NOMO-1 (cell line): ENCODE data around the gene CEP170B.

Source experiments
- DNase-seq, 2 experiments: peaks; one replicate each; lab custom pipeline; 2025; ENCODE audit not compliant: unreplicated experiment in 2 of 2; lab: John Stamatoyannopoulos, UW

The CEP170B gene

DNA sequence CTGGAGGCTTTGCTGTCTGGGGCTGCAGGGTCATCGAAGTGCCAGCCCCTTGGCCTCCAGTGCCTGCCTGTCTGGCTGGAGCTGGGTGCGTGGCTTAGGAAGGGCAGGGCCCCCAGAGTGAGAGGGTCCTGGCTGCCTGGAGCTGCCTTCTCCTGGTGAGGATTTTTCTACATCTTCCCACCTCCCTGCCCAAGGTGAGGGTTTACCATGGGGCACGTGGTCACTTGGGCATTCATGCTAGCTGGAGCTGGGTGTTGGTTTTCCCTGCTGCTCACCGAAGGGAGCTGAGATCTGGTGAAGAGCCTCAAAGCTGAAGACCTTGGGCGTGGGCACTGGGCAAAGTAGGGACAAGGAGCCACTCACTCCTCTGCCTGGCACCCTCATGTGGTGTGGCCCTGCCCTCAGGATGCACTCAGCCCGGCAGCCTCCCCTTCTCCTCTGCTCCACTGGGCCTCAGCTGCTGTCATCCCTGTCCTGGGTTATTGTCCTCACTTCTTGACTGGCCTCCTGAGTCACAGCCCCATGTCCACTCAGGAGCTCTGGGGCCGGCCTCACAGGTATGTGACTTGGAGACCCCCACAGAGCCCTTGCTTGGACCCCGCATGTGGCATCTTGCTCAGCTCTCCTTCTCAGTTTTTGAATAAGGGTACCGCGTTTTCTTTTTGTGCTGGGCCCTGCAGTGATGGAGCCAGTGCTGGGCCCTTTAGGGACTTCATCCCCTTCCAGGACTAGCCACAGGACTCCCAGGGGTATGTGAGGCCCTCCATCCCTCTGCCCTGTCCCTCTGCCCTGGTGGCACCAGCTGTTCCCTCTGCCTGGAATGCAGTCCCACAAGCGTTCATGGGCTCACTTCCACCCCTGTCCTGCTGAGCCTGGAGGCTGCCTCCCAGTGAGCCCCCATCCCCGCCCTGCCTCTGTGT is 1.6 kb downstream of the CEP170B start:
- DNase-seq, result no peak

DNA sequence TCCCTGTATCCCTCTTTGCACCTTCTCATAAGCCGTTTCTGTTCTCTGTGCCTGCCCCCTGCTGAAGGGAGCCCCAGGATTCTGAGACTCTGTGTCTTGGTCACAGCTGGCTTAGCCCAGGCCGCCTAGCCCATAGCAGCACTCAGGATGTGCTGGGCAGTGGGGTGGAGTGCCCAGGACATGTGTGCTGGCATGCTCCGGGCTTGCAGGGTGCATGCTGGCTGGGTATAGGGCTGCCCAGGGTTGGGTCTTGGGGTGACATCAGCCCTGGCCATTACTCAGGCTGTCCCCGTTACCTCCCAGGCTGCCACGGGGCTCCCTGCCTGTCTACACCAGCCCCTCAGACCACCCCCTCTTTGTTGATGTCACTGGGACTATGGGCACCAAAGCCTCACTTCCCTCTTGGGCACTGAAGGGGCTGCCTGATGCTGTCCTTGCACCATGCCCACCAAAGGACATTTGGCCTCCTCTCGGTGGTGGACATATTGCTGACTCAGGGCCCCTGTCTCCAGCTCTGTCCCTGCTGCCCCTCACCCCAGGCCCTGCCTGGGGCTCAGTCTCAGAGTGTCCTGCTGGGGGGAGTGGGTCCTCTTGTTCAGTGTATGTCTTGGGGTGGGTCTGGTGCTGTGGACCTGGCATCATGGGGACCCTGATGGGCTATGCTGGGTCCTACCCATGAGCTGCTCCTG is 2.4 kb downstream of the CEP170B start:
- DNase-seq, result no peak

DNA sequence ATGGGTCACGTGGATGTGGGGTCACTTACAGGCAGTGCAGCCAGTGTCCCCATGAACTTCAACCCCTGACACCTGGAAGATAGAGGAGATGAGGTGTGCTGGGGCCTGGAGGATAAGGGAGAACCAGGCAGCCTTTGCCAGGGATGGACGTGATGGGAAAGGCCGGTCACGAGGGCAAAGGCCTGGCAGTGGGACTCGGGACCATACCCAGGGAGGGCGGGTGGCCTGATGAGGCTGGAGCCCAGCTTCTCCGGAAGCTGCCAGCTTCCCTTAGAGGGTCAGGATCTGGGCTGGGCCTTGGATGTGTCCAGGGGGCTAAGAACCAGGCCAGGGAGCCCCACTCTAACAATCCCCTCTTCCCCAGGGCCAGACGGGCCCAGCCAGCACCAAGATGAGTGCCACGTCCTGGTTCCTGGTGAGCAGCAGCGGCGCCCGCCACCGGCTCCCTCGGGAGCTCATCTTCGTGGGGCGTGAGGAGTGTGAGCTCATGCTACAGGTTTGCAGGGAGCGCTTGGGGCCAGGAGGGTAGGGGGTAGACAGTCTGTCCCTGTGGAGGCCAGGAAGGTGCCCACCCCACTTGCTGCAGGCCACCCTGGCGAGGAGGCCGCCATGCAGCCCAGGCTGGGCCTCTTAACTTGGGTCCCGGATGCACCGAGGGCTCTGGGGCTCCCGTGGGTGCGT is 3.1 kb downstream of the CEP170B start:
- no peak for DNase-seq

DNA sequence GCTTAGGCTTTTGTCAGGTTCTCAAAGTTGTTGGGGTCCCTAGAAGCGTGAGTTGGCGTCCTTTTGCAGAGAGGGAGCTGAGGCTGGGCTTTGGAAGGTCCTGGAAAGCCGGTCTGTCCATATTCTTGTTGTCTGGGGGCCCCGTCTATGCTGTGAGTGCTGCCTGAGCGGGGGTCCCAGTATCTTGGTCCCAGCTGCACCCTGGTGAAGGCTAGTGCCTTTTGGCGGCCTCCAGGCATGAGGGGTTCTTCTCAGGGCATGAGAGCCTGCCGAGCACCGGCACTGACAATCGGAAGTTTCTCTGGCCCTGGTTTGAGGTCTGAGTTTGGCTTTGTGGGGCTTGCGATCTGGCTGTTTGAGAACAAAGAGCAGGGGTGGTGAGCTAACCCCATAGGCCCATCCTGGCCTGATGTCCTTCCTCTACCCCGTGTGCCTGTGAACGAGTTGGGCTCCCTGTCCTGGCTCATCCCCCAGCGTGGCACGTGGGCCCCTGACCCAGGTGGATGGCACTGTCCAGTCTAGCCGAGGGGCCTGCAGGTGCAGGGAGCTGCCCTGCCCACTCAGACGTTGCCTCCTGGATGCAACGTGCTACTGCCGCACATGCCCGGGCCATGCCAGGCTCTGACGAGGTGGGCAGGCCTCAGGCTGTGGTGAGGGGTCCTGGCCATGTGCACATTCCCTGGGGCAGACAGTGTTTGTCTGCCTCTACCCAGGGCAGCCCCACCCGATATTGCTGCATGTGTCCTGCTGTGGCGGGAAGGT is 3.9 kb downstream of the CEP170B start:
- no peak for DNase-seq

DNA sequence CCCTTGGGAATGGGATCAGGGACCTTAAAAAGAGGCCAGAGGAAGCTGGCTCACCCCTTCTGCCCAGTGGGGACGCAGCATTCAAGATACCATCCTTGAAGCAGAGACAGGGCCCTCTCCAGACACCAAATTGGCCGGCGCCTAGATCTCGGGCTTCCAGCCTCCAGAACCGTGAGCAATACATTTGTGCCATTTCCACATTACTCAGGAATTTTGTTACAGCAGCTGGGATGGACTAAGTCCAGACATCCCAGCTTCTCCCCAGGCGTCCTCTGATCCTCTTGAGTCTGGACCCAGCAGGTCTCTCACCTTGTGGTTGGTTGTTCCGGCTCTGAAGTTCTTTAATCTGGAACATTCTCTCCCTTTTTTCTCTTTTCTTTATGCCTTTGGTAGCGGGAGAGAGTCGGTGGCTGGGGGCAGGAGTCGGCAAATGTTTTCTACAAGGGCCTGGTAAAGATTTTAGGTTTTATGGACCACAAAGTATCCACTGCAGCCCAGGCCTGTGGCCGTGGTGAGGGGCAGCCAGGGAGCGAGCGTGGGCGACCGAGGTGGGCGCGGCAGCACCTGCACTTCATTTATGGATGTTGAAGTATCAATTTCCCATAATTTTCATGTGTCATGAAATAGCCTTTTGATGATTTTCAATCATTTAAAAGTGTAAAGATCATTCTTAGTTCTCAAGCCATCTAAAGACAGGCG is 4.8 kb downstream of the CEP170B start:
- no peak for DNase-seq

DNA sequence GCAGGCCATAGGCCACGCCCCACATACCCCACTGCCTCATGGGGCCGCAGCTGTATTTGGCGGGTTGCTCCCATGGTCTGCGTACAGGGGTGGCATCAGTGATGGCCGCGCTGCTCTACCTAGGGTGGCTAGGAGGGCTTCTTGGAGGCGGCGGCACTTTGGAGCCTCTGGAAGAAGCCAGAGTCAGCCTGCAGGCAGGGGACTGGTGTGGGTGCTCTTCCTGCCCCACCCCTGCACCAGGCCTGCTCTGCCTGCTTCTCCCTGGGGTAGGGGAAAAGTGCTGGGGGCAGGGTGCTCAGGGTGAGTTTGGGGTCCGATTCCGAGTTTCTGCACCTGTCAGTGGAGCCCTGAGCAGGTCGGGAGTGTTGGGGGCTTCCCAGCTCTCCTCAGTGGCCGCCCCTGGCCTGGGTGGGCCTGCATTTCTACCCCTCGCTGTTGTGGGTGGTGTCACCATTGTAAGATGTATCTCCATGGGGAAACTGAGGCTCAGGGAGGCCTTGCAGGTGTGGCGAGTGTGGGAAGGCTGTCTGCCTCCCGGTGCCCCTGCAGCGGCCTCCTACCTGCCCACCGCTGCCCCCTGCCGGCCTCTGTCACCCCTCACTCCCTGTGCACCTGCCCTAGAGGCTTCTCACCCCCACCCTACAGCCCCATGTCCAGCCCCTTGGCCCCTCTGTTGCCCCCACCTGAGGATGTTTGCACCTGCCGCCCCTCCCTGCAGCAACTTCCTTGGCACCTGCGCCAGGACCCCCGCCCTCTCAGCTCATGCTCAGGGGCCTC is 5.5 kb downstream of the CEP170B start:
- DNase-seq, result no peak

DNA sequence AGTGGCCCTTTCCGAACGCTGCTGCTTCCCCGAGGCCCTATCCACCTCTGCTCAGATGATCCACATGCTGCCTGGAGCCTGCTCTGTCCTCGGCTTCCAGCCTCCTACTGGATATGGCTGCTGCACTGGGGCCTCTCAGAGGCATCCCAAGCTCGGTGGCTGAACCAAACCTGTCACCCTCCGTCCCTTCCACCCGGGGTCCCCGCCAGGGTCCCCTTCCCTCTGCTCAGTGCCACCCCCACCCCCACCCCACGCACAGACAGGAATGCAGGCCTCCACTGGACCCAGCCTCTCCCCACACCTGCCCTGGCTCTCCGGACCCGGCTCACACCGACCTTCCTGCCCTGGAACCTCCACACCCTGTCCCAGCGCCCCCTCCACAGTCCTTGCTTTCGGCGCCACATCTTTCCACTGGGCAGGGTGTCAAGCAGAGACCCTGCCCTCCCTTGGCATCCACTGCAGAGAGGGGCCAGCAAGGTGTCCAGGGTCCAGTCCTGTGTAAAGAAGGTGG is 6.1 kb downstream of the CEP170B start:
- no peak for DNase-seq

DNA sequence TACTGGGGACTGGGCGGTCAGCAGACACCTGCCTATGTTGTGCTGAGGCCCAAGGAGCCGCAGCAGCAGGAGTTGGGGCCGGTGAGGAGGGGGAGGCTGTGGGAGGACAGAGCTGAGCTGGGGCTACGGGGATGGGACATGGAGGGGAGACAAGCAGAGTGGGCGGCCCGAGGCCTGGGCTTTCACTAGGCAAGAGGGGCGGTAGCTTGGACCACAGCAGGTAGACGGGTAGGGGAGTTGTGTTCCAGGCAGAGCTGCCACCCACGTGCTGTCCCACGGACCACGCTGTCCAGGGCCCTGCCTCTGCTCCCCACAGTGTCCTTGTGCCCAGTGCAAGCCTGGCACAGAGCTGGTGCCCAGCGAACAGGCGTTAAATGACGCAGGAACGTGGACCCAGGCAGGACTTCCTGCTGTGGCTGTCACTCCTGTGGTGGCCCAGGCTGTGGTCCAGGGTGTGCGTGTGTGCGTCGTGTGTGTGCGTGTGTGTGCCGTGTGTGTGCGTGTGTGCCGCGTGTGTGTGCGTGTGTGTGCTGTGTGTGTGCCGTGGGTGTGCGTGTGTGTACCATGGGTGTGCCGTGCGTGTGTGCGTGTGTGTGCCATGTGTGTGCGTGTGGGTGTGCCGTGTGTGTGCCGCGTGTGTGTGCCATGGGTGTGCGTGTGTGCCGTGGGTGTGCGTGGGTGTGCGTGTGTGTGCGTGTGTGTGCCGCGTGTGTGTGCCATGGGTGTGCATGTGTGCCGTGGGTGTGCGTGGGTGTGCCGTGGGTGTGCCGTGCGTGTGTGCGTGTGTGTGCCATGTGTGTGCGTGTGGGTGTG is 6.8 kb downstream of the CEP170B start:
- DNase-seq, result no peak

DNA sequence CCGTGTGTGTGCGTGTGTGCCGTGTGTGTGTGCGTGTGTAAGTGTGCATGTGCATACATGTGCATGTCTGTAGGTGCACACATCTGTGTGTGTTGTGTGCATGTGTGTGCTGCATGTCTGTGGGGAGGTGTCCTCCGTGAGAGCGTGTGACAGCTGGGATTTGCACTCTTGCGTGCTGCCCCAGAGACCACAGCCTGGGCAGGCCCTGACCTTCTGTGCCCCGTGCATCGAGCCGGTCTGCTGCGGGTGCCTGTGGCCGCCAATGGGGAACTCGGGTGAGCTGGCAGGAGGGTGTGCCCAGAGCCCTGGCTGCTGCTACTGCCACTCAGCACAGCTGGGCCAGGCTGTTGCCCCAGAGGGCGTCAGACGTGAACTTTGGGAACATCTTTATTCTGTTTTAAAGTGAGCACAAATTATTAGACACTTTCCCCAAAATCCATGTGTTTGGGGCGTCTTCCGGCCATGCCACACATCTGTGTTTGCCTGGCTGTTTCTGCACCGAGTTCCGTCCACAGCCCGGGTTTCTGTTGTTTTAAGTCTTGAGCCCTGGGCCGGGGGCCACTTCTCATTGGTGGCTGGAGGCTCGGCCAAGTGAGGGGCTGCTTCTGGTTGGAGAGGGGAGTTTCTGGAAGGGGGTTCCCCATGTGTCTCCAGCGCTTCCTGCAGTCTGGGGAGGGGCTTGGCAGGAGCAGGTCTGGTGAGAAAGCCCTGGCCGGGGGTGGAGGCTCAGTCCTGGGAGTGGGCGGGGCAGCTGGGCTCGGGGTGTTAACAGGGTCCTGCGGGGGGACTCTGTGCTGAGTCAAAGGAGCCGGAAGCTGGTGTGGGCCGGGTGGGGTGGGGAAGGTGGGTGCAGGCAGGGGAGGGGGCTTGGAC is 7.6 kb downstream of the CEP170B start:
- no peak for DNase-seq

DNA sequence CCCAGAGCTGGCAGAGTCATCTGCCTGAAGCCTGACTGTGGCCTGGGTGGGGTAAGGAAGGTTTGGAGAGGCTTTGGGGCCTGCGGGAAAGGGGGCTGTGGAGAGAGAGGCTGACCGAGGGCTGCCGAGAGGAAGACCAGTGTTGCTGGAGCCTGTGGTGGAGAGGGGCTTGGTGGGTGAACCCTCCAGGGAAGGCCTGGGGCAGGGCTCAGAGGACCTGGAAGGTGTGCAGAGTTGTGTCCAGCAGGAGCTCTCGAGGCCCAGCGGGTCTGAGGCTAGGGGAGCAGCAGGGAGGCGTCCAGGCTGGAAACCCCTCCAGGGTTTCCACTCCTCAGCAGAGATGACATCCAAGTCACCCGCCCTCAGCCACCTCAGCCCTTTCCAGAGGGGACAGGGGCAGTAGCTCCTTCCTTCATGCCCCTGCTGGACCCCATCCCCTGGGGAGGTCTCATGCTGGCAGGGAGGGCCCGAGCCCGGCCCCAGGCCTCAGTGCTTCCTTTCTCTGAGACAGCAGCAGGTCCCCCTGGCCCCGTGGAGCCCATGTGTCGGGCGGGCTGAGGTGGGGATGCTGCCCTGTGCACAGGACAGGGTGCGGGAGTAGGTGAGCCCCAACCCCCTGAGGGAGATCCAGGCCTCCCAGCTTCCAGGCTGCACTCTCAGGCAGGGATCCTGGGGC is 8.4 kb downstream of the CEP170B start:
- DNase-seq, result no peak

DNA sequence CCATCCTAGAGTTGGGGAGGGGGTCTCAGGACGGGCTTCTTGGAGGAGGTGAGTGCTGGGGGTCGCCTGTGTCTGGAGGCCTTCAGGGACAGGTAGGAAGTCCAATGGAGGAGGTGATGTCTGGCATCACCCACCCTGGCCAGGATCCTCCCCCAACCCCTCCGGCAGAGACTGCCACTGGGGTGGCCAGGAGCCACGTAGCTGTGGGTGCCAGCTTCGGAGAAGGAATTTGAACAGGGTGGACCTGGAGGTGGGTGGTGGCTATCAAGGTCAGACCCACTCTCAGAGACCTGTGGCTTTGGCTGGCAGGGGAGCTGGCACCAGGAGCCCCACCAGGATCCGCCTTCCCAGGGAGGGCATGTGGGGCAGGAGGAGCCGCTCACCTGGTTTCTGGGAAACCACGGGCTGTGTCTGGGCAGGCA is 9.1 kb downstream of the CEP170B start:
- DNase-seq, result no peak

DNA sequence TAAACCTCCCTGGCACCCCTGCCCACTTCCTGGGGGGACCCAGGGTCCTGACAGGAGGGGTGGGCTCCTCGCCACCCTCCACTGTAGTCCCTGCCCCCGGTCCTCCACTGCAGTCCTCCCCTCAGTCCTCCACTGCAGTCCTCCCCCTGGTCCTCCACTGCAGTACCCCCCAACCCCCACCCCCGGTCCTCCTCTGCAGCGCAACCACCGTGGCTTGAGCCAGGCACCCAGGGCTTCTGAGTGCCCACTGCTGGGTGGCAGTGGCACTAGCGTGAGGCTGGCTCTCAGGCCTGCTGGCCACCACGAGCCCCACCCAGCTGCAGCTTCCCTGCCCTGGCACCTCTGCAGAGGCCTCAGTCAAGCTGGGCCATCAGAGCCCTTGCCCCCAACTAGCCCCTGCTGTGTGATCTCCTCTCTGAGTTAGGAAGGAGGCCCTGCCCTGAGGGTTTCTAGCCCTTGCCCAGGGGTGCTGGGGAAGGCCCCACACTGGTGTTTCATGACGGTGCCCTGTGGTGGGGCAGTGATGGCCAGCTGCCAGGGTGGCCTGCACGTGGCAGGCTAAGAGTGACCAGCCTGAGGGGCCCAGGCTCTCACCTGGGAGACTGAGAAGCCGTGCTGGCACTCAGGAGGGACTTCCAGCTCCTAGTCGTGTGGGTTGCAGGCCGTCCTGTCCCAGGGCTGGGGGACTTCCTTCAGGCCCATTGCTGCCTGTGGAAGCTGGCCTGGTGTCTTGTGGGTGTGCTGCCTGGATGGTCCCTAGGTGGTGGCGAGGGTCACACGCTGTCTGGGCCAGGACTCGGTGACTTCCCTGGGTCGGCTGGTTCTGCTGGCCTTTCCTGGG is 9.7 kb downstream of the CEP170B start:
- DNase-seq, result no peak

DNA sequence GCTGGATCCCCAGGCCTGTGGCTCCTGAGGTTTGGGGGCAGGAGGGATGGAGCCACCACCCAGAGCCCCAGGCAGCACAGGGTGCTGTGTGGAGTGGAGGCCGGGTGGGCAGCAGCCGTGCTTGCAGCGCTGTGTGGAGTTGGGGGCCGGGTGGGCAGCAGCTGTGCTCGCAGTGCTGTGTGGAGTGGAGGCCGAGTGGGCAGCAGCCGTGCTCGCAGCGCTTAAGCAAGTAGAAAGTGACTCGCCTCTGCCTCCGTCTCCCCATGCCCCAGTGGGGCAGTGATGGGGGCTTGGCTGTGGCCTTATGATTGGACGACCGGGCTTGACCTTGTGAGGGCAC is 10.3 kb downstream of the CEP170B start:
- DNase-seq, result no peak

DNA sequence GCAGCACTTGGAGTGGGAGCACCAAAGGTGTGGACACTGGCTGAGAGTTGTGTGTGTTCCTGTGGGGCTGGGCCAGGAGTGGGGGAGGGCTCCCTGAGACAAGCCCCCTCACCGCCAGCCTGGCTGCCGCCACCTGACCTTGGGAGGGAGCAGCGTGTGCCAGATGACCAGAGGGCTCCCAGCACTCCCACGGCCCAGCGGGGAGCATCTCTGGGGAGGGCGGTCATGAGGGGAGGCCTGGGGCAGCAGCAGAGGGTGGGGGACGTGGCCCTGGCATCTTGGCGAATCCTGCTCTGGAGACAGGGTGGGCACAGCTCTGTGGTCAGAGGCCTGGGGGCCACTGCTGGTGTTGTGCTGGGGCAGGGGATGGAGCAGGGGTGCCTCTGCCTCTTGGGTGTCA is 10.7 kb downstream of the CEP170B start:
- no peak for DNase-seq

DNA sequence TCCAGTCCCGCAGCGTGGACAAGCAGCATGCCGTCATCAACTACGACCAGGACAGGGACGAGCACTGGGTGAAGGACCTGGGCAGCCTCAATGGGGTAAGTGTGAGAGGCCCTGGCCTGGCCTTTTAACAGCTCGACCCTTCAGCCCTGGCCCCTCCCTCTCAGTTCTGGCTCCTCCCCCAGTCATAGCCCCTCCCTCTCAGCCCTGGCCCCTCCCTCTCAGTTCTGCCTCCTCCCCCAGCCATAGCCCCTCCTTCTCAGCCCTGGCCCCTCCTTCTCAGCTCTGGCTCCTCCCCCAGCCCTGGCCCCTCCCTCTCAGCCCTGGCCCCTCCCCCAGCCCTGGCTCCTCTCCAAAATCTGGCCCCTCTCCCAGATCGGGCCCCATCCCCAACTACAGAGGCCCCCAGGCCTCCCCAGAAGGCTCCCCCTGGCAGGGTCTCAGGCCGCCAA is 11.2 kb downstream of the CEP170B start:
- no peak for DNase-seq
